ENCODE data around the gene POLD3.
"Not testable (repeated sequence)": the region's sequence is repeated elsewhere in the genome, so short reads cannot be mapped to it uniquely, and the experiment has no call there.

POLD3 gene

DNA sequence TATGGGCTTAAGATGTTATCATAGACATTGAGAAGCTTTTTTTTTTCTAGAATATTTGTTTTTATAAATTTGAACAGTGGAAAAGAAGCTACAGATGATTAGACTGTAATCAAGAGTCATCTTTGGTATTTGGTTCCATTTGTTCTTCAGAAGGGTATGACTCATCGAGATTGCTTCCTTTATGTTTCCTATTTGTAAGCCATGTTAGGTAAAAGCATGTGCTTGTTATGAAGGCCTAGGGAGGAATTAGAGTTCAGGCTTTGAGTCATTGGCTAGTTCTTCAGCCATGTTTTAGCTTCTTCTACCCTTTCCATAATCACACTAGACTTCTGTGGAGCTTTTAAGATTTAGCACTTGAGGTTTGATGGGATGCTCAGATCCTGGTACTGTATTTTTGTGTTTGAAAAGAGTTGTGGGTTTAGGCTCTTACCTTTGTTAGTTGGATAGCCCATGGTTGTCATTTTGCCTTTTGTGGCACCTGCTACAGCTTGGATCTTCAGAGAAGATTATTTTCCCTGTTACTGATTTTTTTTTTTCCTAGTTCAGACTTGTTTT, 44.3 kb downstream of the POLD3 start:
- no peak for DNase-seq (ENCODE audit: low read depth in 3 of 3)

DNA sequence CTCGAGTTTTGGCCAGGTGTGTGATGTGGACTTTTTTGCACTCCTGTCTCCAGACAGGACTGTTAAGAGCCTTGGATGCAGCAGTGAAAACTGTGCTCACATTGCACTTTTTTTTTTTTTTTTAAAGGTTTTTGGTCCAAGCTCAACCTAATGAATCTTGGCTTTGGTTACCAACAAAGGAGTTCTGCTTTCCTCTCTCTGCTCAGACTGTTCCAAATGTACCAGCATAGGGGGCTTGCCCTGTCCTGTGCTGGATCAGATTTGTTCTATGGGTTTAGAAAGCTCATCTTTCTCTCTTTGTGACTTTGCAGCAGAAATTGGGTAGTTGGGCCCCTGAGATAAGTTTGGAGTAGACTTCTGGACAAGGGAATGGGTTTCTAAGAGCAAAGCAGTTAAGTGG, 45.3 kb downstream of the POLD3 start:
- no peak for DNase-seq (ENCODE audit: low read depth in 3 of 3)

DNA sequence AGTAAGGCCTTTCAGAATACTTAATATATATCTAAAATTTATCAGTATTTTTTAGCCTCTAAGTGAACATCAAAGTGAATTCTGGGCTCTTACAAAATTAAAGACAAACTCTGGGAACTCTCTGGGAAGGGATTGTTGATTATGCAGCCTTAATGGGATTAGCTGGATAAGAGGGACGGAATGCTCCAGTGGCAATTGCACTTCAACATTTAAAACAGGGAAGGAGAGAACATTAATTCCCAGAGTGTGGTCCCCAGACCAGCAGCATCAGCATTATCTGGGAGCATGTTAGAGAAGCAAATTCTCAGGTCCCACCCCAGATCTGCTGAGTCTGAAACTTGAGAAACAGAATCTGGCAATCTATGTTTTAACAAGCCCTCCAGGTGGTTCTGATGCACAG, 46.5 kb downstream of the POLD3 start:
- DNase-seq (ENCODE audit: low read depth in 3 of 3) = no peak

DNA sequence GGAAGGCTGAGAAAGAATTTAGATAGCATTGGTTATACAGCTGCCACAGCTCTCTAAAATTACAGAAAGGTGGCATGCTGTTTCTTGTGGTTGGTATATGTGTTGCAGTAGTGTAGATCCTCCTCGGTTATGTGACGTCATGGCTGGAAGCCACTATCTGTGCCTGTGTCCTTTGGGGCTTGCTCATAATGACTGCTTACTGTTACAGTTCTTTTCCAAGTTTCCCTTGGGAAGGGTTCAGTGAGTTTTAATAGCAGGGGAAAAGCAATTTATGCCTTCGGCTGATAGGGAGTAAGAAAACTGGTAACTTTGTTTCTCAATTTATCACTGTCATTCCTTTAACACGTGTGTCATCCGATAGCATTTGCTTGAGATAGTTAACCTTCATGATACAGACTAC, 47.2 kb downstream of the POLD3 start:
- no peak for DNase-seq (ENCODE audit: low read depth in 3 of 3)

DNA sequence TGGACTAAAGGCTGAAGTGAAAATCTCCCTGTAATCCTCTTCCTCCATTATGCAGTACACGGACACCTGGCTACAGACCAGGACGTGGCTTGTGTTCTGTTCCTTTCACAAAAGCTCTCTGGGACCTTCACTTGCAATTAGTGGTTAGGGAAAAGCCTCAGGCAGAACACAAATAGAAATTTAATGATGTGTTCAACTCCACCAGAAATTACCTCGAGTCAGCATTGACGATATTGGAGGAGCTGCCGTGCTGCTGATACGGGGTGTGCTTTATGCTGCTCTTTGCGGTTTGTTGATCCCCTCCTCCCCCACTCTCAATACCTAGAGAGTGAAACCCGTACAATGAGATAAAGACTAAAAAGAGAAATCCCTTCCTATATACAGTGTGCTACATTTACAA, 48.9 kb downstream of the POLD3 start:
- no peak for DNase-seq (ENCODE audit: low read depth in 3 of 3)

DNA sequence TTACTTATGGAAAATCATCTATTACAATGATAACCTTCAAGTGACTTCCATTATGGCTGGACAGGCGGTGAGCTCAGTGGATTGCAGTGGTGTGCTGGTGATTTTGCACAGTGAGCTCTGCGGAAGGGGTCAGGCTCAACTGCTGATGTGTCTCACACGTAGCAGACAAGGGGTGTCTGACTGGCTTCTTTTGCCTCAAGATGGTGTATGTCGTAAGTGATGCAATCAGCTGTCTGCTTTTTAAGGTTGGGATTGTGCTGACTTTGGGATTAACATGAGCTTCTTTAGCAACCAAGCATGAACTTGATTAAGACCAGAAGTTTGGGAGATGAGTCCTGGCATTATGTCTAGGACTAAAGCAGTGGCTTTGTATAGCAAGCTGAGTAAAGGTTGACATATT, 49.5 kb downstream of the POLD3 start:
- no peak for DNase-seq (ENCODE audit: low read depth in 3 of 3)

DNA sequence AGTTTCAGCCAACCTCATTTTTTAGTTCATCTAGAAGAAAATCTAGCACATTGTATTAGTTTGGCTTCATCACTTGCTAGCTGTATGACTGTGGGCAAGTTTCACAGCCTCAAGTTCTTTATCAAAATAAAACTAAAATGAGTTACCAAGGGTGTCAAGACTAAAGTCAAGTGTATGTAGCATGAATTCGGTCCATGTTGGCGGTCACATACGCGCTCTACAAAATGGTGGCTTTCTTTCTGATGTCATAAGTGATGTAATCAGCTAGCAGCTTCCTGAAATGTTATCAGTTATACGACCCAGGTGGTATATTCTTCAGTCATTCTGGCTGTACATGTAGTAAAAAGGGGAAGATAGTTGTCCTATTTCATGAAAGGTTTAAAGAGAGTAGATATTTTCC, 50.5 kb downstream of the POLD3 start:
- no peak for DNase-seq (ENCODE audit: low read depth in 3 of 3)

DNA sequence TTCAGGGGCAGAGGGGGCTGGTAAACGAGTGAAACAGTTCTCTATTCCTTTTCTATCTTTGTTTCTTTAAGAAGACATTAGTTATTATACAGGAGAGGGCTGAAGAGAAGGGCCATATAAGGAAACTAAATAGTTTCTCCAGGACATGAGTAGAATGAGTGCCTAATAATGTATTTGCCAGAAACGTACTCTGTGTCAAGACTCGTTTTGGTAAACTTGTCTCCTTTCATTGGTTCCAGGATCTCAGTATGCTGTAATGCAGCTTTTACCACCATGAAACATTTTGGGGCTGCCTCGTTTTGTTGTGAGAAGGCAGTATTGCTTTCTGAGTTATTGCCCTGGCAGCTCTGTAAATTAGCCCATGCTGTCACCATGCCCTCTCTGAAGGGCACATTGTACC, 51.7 kb downstream of the POLD3 start:
- no peak for DNase-seq (ENCODE audit: low read depth in 3 of 3)

DNA sequence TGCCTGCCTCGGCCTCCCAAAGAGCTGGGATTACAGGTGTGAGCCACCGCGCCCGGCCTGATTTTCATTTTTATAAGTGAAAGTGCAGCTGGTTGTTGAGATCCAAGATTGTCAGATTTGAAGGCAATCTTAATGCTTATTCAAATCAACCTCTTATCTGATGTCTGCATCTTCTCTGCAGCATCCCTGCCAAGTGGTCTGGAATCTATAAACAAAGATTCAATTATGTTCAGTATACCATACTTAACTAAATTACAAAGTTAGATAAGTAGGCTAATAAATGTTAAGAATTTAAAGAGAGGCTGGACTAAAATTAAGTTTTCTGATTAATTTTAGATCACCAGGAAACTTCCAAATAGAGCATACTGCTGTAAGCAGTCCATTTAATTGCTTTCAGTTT, 53.8 kb downstream of the POLD3 start:
- DNase-seq (ENCODE audit: low read depth in 3 of 3) = no peak

DNA sequence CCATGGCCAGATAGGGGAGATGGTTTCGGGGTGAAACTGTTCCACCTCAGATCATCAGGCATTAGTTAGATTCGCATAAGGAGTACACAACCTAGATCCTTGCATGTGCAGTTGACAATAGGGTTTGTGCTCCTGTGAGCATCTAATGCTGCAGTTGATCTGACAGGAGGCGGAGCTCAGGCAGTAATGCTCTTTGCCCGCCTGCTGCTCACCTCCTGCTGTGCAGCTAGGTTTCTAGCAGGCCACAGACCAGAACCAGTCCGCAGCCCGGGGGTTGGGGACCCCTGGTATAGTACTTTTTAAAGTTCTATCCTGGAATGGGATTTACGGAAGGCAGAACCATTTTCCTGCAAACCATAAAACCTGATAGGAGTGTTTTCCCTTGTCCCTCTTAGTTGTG, 54.6 kb downstream of the POLD3 start:
- DNase-seq (ENCODE audit: low read depth in 3 of 3) = no peak

DNA sequence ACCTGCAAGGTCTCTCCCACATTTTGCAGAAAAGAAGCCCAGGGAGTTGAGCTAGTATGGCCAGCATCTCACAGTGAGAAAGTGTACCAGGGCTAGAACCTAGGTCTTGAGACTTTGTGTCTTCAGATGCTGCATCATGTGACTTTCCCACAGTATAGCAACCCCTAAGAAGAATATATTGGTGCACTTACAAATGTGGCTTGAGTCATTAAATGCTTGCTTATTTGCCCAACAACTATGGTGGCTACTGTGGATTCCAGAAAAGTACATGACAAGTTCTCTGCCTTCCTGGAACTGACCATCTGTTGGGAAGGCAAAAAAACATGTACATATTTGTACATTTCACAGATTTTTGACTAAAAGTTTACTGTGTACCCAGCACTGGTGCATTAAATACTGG, 55.0 kb downstream of the POLD3 start:
- no peak for DNase-seq (ENCODE audit: low read depth in 3 of 3)

DNA sequence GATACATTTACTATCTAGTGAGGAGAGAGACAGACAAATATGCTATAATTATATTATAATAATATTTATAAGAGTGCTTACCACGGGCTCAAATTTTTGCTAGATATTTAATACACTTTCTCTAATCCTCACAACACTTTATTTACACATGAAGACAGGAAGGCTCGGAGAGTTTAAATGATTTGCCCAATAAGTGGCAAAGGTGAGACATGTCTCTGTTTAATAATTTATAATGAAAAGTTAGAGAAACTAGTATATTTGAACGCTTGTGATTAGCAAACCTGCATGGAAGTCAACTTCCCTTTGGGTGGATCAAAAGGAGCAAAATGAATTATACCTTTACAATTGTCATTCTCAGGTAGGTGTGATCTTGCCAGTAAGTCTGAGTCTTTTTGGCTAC, 55.4 kb downstream of the POLD3 start:
- no peak for DNase-seq (ENCODE audit: low read depth in 3 of 3)

DNA sequence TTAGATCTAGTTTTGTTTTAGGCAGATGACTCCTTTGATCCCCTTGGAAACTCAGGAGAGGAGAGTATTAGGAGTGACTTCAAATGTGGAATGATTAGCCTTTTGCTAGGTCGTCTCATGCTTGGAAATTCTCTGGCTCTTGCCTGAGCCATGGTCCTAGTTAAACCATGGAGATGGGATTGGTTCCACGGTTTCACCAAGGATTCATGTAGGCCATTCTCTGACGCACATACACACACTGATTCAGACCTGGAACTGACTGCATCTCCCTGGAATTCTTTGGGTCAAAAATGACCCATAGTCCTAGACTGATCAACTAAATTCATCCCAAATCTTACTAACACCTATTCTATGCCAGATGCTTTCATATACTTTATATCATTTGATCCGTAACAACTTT, 56.5 kb downstream of the POLD3 start:
- no peak for DNase-seq (ENCODE audit: low read depth in 3 of 3)

DNA sequence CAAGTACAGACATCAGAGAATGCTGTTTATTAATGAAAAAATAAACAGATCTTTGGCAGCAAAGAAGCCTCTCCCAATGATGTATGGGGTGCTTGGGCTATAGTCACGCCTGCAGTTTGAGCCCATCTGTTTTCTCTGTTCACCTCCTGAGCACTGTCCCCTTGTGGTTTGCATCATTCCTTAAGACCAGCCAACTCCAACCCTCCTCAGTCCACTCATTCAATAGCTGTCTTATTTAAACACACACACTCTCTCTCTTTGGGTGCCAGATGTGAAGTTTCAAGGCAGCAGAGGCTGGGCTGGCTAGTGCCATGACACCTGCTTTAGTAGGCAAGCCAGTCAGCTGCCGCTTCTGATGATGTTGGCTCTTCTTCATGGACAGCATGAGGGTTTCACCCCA, 58.1 kb downstream of the POLD3 start:
- no peak for DNase-seq (ENCODE audit: low read depth in 3 of 3)

DNA sequence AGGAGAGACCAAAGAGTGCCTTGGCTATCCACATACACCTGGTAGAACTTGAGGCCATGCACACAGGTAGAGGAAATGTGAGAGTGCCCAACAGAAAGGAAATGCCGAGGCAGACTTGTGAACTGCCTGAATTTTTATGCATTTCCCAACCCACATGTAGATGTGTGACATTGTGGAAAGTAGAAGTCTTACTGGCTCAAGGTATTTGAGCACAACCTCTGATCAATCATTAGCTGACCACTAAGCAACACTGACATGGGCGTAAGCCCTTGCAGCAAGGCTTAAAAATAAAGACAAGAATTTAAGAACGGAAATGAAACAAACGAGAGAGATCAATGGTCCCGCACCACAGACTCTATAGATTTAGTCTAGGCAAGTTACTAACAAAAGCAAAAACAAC, 62.6 kb downstream of the POLD3 start:
- DNase-seq (ENCODE audit: low read depth in 3 of 3) = no peak

DNA sequence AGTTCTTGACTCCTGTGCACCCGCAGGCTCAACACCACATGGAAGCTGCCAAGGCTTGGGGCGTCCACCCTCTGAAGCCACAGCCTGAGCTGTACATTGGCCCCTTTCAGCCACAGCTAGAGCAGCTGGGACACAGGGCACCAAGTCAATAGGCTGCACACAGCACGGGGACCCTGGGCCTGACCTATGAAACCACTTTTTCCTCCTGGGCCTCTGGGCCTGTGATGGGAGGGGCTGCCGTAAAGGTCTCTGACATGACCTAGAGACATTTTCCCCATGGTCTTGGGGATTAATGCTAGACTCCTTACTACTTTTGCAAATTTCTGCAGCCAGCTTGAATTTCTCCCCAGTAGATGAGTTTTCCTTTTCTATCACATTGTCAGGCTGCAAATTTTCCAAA, 66.7 kb downstream of the POLD3 start:
- not testable (repeated sequence) for DNase-seq (ENCODE audit: low read depth in 3 of 3)

DNA sequence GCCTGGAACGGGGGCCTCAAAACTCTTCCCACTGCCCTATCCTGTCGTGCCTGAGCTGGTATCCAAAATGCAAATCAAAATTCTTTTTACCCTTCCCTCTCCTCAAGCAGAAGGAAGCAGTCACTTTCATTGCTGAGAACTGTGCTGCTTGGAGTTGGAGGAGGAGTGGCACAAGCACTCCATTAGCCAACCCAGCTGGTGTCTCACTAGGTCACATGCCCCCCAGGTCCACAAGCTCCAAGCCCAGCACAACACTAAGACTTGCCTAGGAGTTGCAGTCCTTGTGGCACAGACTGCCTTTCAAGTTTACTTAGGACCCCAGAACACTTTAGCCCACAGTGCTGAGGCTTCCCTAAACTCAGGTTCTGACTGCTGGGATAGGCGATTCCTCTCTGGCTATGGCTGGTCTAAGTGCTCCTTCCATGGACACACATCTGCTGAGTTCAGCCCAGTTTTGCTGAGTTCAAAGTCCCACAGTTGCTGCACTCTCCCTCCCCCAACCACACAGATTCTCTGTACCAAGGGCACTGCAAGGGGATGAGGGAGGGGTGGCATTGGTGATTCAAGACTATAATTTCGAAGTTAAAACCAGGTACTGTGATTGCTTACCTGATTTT, 70.2 kb downstream of the POLD3 start:
- no peak for DNase-seq (ENCODE audit: low read depth in 3 of 3)

DNA sequence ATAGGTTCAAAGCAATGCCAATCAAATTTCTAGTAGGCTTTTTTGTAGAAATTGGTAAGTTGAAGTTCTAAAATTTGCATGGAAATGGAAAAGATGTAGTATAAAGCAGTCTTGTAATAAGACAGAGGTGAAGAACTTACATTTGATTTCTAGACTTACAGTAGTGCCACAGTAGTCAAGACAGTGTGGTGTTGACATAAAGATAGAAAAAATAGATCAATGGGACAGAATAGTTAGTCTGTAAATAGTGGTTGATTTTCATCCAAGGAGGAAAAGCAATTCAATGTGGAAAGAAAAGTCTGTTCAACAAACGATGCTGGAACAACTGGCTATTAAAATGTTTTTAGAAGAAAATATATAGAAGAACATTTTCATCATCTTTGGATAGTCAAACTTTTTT, 70.9 kb downstream of the POLD3 start:
- DNase-seq (ENCODE audit: low read depth in 3 of 3) = no peak

DNA sequence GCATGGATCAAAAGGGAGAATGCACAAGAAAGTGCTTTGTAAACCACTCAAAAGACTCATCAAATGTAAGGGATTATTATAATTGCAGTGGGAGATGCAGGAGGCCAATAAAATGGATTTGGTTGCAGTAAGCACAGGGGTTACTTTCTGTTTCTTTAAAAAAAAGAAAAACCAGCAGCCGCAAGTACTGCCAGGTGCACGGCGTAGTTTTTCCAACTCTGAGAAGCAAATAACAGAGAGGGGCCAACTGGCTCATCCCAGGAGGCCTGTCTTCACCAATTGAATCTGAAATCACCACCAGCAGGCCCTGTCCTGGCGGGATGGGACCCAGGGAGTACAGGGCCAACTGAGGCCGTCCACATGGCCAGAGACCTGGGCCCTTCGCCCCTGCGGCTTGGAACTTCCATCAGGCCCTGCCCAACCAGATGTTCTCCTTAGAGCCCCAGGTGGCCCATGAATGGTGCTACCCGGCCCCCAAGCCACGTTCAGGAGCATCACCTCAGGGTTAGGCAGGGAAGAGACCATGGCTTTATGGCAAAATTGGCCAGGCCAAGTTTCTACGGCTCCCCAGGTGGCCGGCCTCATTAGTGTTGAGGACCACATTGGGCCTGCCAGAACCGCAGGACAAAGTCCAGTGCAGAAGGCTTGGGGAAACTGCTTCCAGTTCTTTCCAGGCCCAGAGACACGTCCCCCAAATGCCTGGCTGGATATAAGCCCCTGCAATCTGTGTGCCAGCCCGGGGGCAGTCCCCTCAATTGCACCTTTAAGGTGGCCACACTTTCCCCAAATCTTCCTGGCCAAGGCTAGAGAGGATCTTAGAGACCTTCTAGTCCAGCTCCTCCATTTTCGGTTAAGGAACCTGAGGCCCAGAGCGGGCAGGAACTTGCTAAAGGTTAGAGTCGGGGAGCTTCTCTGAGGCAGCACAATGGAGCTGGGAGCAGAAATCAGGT, 77.1 kb downstream of the POLD3 start:
- no peak for DNase-seq (ENCODE audit: low read depth in 3 of 3)

DNA sequence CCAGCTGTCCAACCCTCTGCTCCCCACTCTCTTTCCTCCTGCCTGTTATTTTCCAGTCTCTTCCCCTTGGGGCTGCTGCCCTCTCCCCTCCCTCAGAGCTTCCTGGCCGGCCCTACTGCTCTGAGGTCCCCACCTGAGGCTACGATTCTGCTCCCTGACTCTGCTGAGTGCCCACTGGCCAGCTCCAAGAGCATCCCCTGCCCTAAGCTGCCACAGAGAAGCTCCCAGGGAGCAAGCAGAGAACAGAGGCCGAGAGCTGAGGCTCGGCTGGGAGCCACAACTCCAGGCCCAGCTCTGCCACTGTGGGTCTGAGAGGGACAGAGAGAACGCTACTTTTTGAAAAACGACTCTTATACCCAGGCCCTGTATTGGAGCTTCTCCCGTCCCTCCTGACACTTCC, 77.8 kb downstream of the POLD3 start:
- DNase-seq (ENCODE audit: low read depth in 3 of 3) = no peak

DNA sequence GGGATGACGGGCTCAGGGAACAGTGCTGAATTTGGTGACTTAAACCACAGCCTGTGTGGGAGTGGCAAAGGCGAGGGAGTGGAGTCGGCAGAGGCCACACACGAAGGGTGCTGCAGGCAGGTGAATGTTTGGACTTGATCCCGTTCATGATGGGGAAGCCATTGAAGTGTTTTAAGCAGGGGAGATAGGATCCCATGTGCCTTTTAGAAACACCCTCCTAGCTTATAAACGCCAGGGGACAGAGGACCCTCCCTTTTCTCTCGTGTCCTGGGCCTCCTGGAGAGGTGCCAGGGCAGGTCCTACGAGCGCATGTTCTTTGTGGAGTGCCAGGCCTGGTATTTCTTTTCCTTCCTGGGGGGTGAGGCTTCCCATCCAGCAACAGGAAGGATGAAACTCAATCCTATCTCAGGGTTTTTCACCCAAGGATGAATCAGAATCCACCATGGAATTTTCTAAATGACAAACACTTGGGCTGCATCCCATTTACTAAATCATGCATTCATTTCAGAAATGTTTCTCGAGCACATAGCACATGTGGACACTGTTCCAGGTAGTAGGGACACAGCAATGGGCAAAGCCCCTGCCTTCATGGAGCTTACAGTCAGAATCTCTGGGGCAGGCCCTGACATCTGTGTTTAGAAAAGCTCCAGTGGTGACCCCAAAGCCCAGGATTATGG, 79.3 kb downstream of the POLD3 start:
- no peak for DNase-seq (ENCODE audit: low read depth in 3 of 3)

DNA sequence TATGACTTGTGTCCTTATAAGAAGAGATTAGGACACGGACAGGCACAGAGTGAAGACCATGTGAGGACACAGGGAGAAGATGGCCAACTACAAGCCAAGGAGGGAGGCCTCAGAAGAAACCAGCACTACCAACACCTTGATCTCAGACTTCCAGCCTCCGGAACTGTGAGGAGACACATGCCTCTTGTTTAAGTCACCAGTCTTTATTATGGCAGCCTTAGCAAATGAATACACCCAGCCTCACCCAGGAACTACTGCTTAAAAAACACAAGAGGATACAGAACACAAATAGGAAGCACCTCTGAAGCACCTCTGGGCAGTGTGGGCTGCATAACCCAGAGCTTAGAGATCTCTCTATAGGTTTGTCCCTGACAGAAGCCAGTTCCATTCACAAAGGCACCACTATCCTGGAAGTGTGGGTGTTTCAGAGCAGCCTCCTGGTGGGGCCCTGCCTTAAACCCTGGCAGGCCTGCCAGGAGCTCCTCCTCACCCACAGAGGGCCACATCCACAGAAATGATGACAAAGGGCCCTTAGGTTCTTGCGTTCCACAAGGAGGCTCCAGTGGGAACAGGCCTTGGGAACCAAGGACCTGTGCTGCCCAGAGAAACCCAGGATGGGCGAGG, 80.1 kb downstream of the POLD3 start:
- DNase-seq (ENCODE audit: low read depth in 3 of 3) = no peak

Data from stimulated activated CD4-positive, alpha-beta T cell treated with anti-CD3 and anti-CD28 coated beads, TNF-alpha, amount 100 ng/mL, for 48 hours (primary cell).